DMS79 treated with DMSO at 0.1 percent for 48 hours (cell line): ENCODE results near the gene METTL13.

Experiments
- DNase-seq: peaks from one replicate; lab custom pipeline; 2025; lab: John Stamatoyannopoulos, UW

METTL13 gene

GRCh38 chr1:171803461-171804022 lies 22.1 kb downstream of the METTL13 start:
- DNase-seq, result no peak

DNA sequence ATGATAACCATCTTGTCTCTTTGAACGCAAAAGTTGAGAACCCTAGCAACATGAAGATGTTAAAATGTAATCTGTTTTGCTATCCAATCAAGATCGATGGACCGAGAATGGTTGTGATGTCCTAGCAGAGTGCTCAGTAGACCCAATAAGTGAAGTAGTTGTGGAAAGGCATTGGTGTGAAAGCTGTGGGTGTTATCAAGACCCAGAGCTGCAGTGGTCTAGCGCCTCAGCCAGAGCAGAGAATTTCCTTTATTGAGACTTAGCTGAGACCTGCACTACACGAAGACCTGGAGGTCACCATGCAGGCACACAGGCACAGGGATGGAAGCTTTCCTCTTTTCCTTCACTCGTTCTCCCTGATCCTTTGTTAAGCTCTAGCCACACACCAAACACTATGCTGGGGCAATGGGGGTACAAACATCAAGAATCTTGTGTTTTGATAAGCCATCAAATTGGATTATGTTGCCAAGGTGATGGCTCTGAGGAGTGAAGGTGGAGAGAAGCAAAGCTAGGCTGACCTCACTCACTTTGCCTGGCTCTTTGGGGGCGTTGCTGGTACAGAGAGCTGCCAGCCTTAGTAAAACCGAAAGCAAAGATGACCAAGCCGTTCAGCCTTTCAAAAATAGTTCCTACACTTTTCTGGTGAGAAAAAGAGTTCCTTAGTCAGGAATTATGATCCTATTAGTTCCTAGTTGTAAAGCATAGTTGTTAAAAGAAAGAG lies 24.1 kb downstream of the METTL13 start:
- DNase-seq, result no peak

- DNase-seq, result no peak
Measured at GRCh38 chr1:171807556-171807955, 26.1 kb downstream of the METTL13 start.

- no peak for DNase-seq
Measured at GRCh38 chr1:171809834-171810233, 28.4 kb downstream of the METTL13 start.

GRCh38 chr1:171811672-171812071 lies 30.2 kb downstream of the METTL13 start:
- no peak for DNase-seq

GRCh38 chr1:171814692-171815091 lies 33.2 kb downstream of the METTL13 start:
- peak; percentile 52 for DNase-seq

DNA sequence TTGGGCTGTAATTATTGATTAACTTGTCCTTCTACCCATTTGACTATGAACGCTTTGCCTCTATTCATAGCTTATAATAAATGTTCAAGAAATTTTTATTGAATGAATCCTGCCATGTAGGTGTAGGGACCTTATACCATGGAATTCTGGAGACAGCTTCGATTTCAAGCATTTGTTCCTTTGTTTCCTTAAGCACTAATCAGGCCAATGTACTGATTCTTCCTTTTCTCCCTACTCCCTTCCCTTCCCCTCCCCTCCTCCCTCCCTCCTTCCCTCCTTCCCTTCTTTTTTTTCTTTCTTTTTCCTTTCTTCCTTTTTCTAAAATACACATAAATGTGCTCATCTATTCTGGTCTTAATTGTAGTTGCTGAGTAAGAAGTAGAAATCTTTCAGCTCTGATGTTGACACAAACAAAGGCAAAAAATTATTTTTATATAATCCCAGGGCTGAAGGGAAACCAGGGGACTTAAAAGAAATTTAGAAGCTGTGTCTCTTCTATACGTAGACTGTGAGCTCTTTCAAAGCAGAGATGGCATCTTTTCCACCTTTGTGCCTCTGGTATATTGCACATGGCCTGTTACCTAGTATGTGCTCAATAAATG lies 34.9 kb downstream of the METTL13 start:
- DNase-seq, result no peak

DNA sequence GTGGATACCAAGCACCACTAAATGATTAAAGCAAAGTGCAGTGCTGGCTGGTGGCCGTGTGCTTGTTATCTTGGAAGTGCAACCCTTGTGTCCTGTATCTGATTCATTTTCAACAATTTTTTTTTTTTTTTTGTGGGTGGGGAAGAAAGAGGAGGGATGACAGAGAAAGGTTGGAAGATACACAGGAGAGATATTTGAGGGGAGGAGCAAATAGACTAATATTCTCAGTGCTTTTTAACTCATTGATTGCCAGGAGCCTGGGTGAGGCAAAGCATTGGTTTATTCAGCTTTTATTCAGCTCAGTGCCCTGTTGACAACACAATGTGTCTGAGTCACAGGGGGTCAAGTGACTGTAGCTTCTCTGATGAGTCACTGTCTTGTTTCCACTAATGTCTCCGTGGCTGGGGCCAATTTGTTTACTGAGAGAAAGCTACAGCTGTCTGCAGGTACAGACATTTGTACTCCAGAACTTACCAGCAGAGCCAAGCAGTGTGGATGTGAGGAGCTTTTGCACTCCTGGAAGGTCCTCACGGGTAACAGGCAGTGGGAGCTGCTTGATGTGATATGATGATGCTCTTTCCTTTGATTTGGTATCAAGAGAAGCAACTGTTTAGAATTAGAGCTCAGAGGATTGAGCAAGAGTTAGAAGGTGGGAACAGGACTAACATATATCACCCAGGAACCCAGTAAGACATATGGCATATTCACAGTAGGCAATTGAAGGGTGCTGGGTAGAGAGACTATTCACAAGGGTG lies 36.2 kb downstream of the METTL13 start:
- no peak for DNase-seq

DNA sequence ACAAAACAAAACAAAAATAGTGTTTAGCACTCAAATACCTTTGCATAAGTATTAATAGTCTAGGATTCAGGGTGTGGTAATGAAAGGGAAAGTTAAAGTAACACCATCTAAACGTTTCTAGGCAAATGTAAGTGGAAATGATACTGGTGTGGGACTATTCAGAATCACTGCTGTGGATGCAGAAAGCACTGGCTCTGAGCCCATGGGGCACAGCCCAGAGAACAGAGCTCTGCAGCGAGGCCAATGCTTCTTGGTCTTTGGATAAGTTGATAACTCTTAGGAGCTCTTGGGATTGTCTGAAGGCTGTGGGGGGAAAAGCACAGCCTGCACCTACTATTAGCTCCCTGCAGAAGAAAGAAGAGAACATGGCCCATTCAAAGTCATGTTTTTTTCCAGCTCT lies 38.5 kb downstream of the METTL13 start:
- DNase-seq, result no peak

DNA sequence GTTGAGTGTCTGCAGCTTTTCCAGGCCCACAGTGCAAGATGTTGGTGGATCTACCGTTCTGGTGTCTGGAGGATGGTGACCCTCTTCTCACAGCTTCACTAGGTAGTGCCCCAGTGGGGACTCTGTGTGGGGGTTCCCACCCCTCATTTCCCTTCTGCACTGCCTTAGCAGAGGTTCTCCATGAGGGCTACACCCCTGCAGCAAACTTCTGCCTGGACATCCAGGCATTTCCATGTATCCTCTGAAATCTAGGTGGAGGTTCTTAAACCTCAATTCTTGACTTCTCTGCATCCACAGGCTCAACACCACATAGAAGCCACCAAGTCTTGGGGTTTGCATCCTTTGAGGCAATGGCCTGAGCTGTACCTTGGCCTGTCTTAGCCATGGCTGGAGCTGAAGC lies 45.5 kb downstream of the METTL13 start:
- DNase-seq, result no peak

- DNase-seq, result no peak
Measured at GRCh38 chr1:171828794-171829193, 47.3 kb downstream of the METTL13 start.

DNA sequence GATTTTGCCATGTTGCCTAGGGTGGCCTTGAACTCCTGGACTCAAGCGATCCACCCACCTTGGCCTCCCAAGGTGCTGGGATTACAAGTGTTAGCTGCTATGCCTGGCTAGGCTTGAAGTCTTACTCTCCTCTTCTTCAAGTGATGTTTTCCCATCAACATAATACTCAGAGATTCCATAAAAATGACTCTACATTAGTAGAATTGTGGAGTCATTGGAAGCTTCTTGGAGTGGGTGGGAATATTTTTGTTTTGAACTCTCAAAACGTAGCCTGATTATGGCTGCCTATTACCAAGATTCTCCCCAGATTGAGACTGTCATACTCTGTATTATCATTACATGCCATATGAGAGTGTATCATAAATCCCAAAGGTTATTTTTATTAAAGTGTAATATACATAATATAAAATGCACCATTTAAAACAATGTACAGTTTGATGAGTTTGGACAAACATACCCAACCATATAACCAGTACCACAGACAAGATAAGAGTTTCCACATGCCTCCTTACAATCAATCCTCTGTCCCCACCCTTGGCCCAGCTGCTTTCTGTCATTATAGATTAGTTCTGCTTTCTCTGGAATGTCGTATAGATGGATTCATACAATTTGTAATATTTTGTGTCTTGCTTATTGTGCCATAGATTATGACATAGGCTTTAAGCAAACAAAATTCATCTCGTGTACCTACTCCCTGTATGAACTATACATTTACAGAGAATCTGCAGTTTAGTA lies 51.8 kb downstream of the METTL13 start:
- no peak for DNase-seq

GRCh38 chr1:171834821-171835220 lies 53.4 kb downstream of the METTL13 start:
- DNase-seq, result no peak

GRCh38 chr1:171835891-171836290 lies 54.4 kb downstream of the METTL13 start:
- no peak for DNase-seq

- peak; percentile 46 for DNase-seq
Measured at GRCh38 chr1:171841050-171841910, 59.8 kb downstream of the METTL13 start, which contains the start of gene DNM3. Gene DNM3, plus strand, starts transcription at chr1:171841498. Its CDS starts 159 bp downstream, at chr1:171841657.

DNA sequence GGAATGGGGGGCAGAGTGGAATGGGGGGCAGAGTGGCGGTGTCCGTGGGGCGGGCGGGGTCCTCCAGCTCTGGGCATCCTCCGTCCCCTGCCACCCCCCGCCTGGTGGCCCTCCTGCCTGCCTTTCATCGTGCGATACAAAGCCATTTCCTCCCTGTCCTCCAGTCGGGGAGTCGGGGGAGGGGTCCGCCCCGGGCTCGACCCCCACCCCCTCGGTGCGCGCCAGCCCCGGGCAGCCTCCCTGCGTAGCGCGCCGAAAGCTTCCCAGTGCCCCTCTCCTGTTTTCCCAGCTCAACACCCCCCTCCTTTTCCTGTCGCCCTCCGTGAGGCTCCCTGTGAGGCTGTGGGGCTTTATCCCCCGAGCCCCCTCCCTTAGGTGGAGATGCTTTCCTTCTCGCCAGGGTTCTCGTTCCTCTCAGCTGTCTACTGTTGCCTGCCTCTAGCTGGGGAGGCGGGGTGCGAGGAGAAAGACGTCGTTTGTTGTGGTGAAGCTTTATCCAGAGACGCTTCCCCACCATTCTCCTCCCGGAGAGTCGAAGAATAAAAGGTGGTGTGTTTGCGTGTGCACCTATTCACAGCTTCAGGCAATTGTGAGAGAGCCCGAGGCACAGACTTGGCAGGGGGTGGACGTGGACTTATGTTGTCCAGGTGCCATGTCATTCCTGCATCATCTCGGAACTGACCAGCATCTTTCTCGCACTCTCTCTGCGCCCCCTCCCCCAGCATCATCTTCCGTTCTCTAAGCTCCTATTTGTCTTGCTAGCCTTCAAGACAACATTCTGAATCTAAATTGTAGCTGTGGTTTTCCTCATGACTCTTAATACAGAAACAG lies 60.7 kb downstream of the METTL13 start:
- no peak for DNase-seq

GRCh38 chr1:171844381-171844780 lies 62.9 kb downstream of the METTL13 start:
- DNase-seq, result no peak

GRCh38 chr1:171845998-171846397 lies 64.5 kb downstream of the METTL13 start:
- no peak for DNase-seq
